ENCODE results near the gene SALL2. TPM values are rescaled to one million over a fixed set of nuclear protein-coding genes. Genes with fewer than 3 reads are reported as not detected.

SALL2 gene
- total RNA-seq, 2 experiments from 2014 or later, result 2.8 to 2.9 TPM

- intact Hi-C loops (cut with DNase I, micrococcal nuclease), result no loop called here
- no peak for ATAC-seq (ENCODE audit: poor library complexity)
- H3K4me3 ChIP-seq (ENCODE audit: low read length), result no peak overlapping the region
- H3K27me3 Mint-ChIP-seq, result peaks cover 43% of the 10 kb centered on the region
- H3K36me3 ChIP-seq (ENCODE audit: insufficient read depth, low read length), result no peaks in the 10 kb centered on the region
- no peak overlapping the region for H3K27ac ChIP-seq (ENCODE audit: low read depth in 1 of 2, low read length in 2 of 2)
- H3K36me3 Mint-ChIP-seq (ENCODE audit: low read depth), result no peaks in the 10 kb centered on the region
- no peak overlapping the region for H3K4me3 Mint-ChIP-seq
- CTCF ChIA-PET, result no interaction called here
- POLR2A ChIA-PET, result no interaction called here
- no peak overlapping the region for H3K27ac Mint-ChIP-seq
- no peak for DNase-seq
- H3K9me3 ChIP-seq (ENCODE audit: control insufficient read depth in 1 of 2, insufficient read depth in 1 of 2, low read length in 2 of 2), result peaks cover 0 to 3% of the 10 kb centered on the region in 2 experiments
- TF ChIP-seq CTCF (IDR thresholded peaks at IDR 0.05), result no peak
- no peaks in the 10 kb centered on the region for H3K4me1 Mint-ChIP-seq (ENCODE audit: low read depth)
- H3K9me3 Mint-ChIP-seq, result no peaks in the 10 kb centered on the region
- H3K27me3 ChIP-seq (ENCODE audit: control insufficient read depth in 1 of 2, insufficient read depth in 2 of 2, low read length in 2 of 2), result peaks cover 15 to 29% of the 10 kb centered on the region in 2 experiments
- peaks cover 4% of the 10 kb centered on the region for H3K4me1 ChIP-seq (ENCODE audit: insufficient read depth, low read length)
These were observed 15.4 kb upstream of the SALL2 start for GRCh38 chr14:21541413-21542074.

DNA sequence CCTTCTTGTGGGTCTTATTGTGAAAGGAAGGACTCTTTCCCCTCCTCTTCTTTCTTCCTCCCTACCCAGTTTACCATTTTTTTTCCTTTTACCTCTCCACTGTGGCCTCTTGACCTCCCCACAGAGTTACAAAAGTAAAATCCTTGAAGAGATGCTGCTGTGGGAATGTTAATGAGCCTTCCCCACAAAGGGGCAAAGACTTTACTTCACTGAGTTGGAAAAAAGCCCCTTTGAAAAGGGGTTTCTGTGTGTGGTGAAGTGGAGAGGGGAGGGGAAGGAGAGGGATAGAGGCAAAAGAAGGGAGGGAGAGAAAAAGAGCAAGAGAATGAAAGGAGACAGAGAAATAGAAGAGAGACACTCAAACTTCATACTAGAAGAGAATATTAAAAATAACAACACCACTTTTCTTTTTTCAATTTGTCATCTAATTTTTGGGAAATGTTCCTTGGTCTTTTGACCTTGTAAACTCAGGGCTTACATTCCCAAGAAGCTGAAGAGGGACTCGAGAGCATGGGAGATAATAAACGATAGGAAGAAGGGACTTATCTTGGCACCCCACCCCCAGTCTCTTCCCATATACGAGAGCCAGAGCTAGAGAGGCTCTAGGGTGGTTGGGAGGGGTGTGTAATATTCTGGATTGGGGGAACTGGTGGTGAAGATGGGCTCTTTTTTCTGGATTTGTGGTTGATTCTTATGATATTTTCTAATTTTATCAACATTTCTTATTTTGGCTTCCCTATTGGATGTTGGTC is 13.2 kb upstream of the SALL2 start:
- Histone ChIP-seq H3K27ac (ENCODE audit: low read depth in 1 of 2, low read length in 2 of 2) (no peak overlapping the region), H3K4me1 (ENCODE audit: insufficient read depth, low read length) (peaks cover 8% of the 10 kb centered on the region), H3K27me3 (ENCODE audit: control insufficient read depth in 1 of 2, insufficient read depth in 2 of 2, low read length in 2 of 2) (peaks cover 37 to 42% of the 10 kb centered on the region in 2 experiments), H3K9me3 (ENCODE audit: control insufficient read depth in 1 of 2, insufficient read depth in 1 of 2, low read length in 2 of 2) (peaks cover 0 to 4% of the 10 kb centered on the region in 2 experiments), H3K36me3 (ENCODE audit: insufficient read depth, low read length) (no peaks in the 10 kb centered on the region), H3K4me3 (ENCODE audit: low read length) (no peak overlapping the region)
- no peaks in the 10 kb centered on the region for H3K9me3 Mint-ChIP-seq
- intact Hi-C loops (cut with DNase I, micrococcal nuclease), result no loop called here
- DNase-seq, result no peak
- no peak for TF ChIP-seq CTCF (IDR thresholded peaks at IDR 0.05)
- H3K4me1 Mint-ChIP-seq (ENCODE audit: low read depth), result no peaks in the 10 kb centered on the region
- POLR2A ChIA-PET, result no interaction called here
- peaks cover 62% of the 10 kb centered on the region for H3K27me3 Mint-ChIP-seq
- H3K27ac Mint-ChIP-seq, result no peak overlapping the region
- H3K4me3 Mint-ChIP-seq, result no peak overlapping the region
- CTCF ChIA-PET, result no interaction called here
- no peak for ATAC-seq (ENCODE audit: poor library complexity)
- no peaks in the 10 kb centered on the region for H3K36me3 Mint-ChIP-seq (ENCODE audit: low read depth)

DNA sequence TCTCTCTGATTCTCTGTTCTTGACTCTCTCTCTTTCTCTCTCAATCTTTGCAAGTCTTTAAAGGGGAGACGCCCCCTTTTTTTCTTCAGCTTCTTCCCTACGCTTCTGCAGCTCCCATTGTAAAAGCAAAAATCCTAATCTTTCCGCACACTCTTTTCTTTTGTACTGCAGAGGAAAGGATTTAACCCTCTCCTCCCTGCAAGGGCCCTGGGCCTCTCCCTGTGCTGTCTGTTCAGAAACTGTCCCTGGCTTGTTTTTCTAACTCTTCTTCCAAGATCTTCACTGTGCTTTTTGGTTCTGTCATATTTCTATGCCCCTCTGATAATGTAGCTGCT is 10.9 kb upstream of the SALL2 start:
- Histone ChIP-seq H3K36me3 (ENCODE audit: insufficient read depth, low read length) (no peaks in the 10 kb centered on the region), H3K4me1 (ENCODE audit: insufficient read depth, low read length) (peaks cover 8% of the 10 kb centered on the region), H3K4me3 (ENCODE audit: low read length) (no peak overlapping the region), H3K27me3 (ENCODE audit: control insufficient read depth in 1 of 2, insufficient read depth in 2 of 2, low read length in 2 of 2) (peaks cover 39 to 51% of the 10 kb centered on the region in 2 experiments), H3K9me3 (ENCODE audit: control insufficient read depth in 1 of 2, insufficient read depth in 1 of 2, low read length in 2 of 2) (peaks cover 0 to 4% of the 10 kb centered on the region in 2 experiments), H3K27ac (ENCODE audit: low read depth in 1 of 2, low read length in 2 of 2) (no peak overlapping the region)
- Mint-ChIP-seq H3K27me3 (peaks cover 63% of the 10 kb centered on the region), H3K36me3 (ENCODE audit: low read depth) (no peaks in the 10 kb centered on the region), H3K27ac (no peak overlapping the region), H3K9me3 (no peaks in the 10 kb centered on the region), H3K4me3 (peak overlapping the region; percentile 21), H3K4me1 (ENCODE audit: low read depth) (no peaks in the 10 kb centered on the region)
- ChIA-PET CTCF (interaction anchor here (1.2 kb wide), 1 partner anchor 39 kb away, joined by 4 read pairs; no protein-coding TSS in a partner anchor), POLR2A (interaction anchor here (1.0 to 1.2 kb wide), 3 partner anchors 10 to 26 kb away, joined by 3 to 5 read pairs (median 4); partner anchors contain the start of genes METTL3 and SALL2)
- intact Hi-C loops (cut with DNase I, micrococcal nuclease), result no loop called here
- TF ChIP-seq CTCF (IDR thresholded peaks at IDR 0.05), result no peak
- DNase-seq (no peak), ATAC-seq (ENCODE audit: poor library complexity) (no peak)

All from CD4-positive, alpha-beta T cell (primary cell).